ENCODE measurements around the gene LCE1A.

Gene LCE1A

DNA sequence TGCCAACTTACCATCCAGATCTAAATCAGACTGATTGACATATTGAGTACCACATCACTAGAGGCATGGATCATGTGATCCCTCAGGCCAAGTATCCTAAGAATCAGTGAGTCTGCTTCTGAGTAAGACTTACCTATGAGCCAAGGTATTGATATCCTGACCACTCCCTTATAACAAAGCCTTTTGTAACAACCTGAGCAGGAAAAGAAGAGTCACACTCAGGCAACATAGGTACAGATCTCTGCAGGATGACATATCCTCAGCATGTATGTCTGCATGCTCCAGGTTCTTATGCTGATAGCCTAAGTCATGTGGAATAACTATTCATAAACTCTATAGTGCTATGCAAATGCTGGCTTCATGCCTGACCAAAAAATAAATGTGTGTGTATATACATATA lies 2.3 kb upstream of the LCE1A start:
- no peak overlapping the region for H3K4me2 ChIP-seq (ENCODE audit: low read depth, low read length, poor library complexity, severe bottlenecking)
- H3K4me3 ChIP-seq (ENCODE audit: low read length, poor library complexity, severe bottlenecking), result no peak overlapping the region
- no peaks in the 10 kb centered on the region for H3K9me3 ChIP-seq (ENCODE audit: insufficient read depth, low read depth, low read length)
- H3K9ac ChIP-seq (ENCODE audit: low read depth, low read length, poor library complexity, severe bottlenecking), result no peak overlapping the region
- H3K4me1 ChIP-seq (ENCODE audit: insufficient read depth, low read length, poor library complexity, severe bottlenecking), result no peaks in the 10 kb centered on the region
- H3K27me3 ChIP-seq (ENCODE audit: insufficient read depth, low read length, poor library complexity, severe bottlenecking), result no peaks in the 10 kb centered on the region
- no peaks in the 10 kb centered on the region for H3F3A ChIP-seq (ENCODE audit: low read depth)
- no peaks in the 10 kb centered on the region for H4K20me1 ChIP-seq (ENCODE audit: insufficient read depth, low read length, poor library complexity, severe bottlenecking)
- H2AFZ ChIP-seq (ENCODE audit: low read length), result no peak overlapping the region
- H3K79me2 ChIP-seq (ENCODE audit: insufficient read depth, low read length), result no peaks in the 10 kb centered on the region
- H3K9me2 ChIP-seq (replicated peaks; ENCODE audit: low read depth, low read length), result no peaks in the 10 kb centered on the region
- TF ChIP-seq, protein P1, sequence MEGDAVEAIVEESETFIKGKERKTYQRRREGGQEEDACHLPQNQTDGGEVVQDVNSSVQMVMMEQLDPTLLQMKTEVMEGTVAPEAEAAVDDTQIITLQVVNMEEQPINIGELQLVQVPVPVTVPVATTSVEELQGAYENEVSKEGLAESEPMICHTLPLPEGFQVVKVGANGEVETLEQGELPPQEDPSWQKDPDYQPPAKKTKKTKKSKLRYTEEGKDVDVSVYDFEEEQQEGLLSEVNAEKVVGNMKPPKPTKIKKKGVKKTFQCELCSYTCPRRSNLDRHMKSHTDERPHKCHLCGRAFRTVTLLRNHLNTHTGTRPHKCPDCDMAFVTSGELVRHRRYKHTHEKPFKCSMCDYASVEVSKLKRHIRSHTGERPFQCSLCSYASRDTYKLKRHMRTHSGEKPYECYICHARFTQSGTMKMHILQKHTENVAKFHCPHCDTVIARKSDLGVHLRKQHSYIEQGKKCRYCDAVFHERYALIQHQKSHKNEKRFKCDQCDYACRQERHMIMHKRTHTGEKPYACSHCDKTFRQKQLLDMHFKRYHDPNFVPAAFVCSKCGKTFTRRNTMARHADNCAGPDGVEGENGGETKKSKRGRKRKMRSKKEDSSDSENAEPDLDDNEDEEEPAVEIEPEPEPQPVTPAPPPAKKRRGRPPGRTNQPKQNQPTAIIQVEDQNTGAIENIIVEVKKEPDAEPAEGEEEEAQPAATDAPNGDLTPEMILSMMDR (conservative IDR thresholded peaks at IDR 0.05; ENCODE audit: low read length), result no peak
- TF ChIP-seq EZH2phosphoT487 (IDR thresholded peaks at IDR 0.05; ENCODE audit: borderline replicate concordance), result no peak
- H3K36me3 ChIP-seq (ENCODE audit: insufficient read depth, low read length), result no peaks in the 10 kb centered on the region

DNA sequence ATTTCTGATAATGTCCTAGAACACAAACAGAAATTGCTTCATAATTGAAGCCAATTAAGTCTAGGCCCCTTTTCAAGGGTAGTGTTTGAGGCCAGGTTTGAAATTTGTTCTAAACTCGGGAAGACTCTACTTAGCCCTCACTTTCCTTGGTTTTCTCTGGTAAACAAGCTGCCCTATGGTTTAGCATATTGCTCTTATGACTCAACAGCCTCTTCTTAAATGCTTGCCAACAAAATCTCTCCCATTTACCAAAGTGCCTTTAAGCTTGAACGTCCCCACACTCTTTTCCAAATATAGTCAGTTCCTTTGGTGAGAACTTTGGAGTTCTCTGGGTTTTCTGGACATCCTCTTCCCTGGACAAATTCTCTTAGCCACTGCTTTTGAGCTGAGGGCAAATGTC lies 9.6 kb downstream of the LCE1A start:
- no peak for TF ChIP-seq EZH2phosphoT487 (IDR thresholded peaks at IDR 0.05; ENCODE audit: borderline replicate concordance)
- TF ChIP-seq, protein P1 (conservative IDR thresholded peaks at IDR 0.05; ENCODE audit: low read length), result no peak
- no peaks in the 10 kb centered on the region for H3K79me2 ChIP-seq (ENCODE audit: insufficient read depth, low read length)
- H2AFZ ChIP-seq (ENCODE audit: low read length), result no peak overlapping the region
- H4K20me1 ChIP-seq (ENCODE audit: insufficient read depth, low read length, poor library complexity, severe bottlenecking), result no peaks in the 10 kb centered on the region
- H3K4me2 ChIP-seq (ENCODE audit: low read depth, low read length, poor library complexity, severe bottlenecking), result no peak overlapping the region
- no peaks in the 10 kb centered on the region for H3F3A ChIP-seq (ENCODE audit: low read depth)
- no peak overlapping the region for H3K9ac ChIP-seq (ENCODE audit: low read depth, low read length, poor library complexity, severe bottlenecking)
- H3K4me3 ChIP-seq (ENCODE audit: low read length, poor library complexity, severe bottlenecking), result no peak overlapping the region
- H3K36me3 ChIP-seq (ENCODE audit: insufficient read depth, low read length), result no peaks in the 10 kb centered on the region
- H3K9me3 ChIP-seq (ENCODE audit: insufficient read depth, low read depth, low read length), result no peaks in the 10 kb centered on the region
- H3K27me3 ChIP-seq (ENCODE audit: insufficient read depth, low read length, poor library complexity, severe bottlenecking), result no peaks in the 10 kb centered on the region
- no peaks in the 10 kb centered on the region for H3K4me1 ChIP-seq (ENCODE audit: insufficient read depth, low read length, poor library complexity, severe bottlenecking)
- no peaks in the 10 kb centered on the region for H3K9me2 ChIP-seq (replicated peaks; ENCODE audit: low read depth, low read length)

DNA sequence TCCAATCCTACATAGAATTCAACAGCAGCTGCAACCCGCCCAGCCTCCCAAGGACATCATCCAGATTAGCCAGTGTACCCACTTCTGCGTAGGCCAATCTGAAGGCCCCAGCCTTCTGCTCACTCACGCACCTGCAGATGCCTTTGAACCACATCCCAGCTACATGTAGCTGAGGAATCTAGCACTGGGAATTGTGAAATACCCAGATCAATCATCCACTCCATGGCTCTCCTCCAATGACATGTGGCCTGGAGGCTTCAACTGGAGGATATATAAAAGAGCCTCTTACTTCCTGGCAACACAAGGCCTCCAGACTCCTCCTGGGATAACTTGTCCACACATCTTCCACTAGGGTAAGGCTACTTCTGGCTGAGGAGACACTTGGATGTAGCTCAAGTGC lies 15.3 kb downstream of the LCE1A start, which contains the start of gene LCE6A:
TSS of gene LCE6A (plus strand) at position 301 of the 400 bp plus-strand sequence. CDS start 665 bp downstream, outside the sequence.
- TF ChIP-seq EZH2phosphoT487 (IDR thresholded peaks at IDR 0.05; ENCODE audit: borderline replicate concordance), result no peak
- TF ChIP-seq, protein P1 (conservative IDR thresholded peaks at IDR 0.05; ENCODE audit: low read length), result no peak
- H3K4me2 ChIP-seq (ENCODE audit: low read depth, low read length, poor library complexity, severe bottlenecking), result no peak within 1 kb of the TSS
- no peaks in the 10 kb centered on the region for H3K79me2 ChIP-seq (ENCODE audit: insufficient read depth, low read length)
- no peaks in the 10 kb centered on the region for H4K20me1 ChIP-seq (ENCODE audit: insufficient read depth, low read length, poor library complexity, severe bottlenecking)
- H3K4me3 ChIP-seq (ENCODE audit: low read length, poor library complexity, severe bottlenecking), result no peak within 1 kb of the TSS
- no peaks in the 10 kb centered on the region for H3K4me1 ChIP-seq (ENCODE audit: insufficient read depth, low read length, poor library complexity, severe bottlenecking)
- no peak within 1 kb of the TSS for H2AFZ ChIP-seq (ENCODE audit: low read length)
- H3K9me2 ChIP-seq (replicated peaks; ENCODE audit: low read depth, low read length), result no peaks in the 10 kb centered on the region
- no peak within 1 kb of the TSS for H3K9ac ChIP-seq (ENCODE audit: low read depth, low read length, poor library complexity, severe bottlenecking)
- H3K36me3 ChIP-seq (ENCODE audit: insufficient read depth, low read length), result no peaks in the 10 kb centered on the region
- no peaks in the 10 kb centered on the region for H3F3A ChIP-seq (ENCODE audit: low read depth)
- no peaks in the 10 kb centered on the region for H3K27me3 ChIP-seq (ENCODE audit: insufficient read depth, low read length, poor library complexity, severe bottlenecking)
- H3K9me3 ChIP-seq (ENCODE audit: insufficient read depth, low read depth, low read length), result no peaks in the 10 kb centered on the region

Measured in Loucy (cell line).